Skin epidermis (tissue), 12 donors: ENCODE data around the gene WDR88.

Source experiments
- H3K27ac ChIP-seq, 21 experiments: fragments of 200-600 bp; sonication (generic) in 11 of 21; one replicate each; pipeline ENCODE4 v1.5.0; 2020; ENCODE audit warnings: mild to moderate bottlenecking in 3 of 21, inconsistent platforms in 2 of 21, moderate library complexity in 2 of 21
- H3K4me3 ChIP-seq, 7 experiments: fragments of 200-600 bp; sonication (generic) in 2 of 7; one replicate each; pipeline ENCODE4 v1.5.0; 2020; ENCODE audit warnings: inconsistent platforms in 2 of 7, mild to moderate bottlenecking in 2 of 7, moderate library complexity in 1 of 7

WDR88 gene, protein sequence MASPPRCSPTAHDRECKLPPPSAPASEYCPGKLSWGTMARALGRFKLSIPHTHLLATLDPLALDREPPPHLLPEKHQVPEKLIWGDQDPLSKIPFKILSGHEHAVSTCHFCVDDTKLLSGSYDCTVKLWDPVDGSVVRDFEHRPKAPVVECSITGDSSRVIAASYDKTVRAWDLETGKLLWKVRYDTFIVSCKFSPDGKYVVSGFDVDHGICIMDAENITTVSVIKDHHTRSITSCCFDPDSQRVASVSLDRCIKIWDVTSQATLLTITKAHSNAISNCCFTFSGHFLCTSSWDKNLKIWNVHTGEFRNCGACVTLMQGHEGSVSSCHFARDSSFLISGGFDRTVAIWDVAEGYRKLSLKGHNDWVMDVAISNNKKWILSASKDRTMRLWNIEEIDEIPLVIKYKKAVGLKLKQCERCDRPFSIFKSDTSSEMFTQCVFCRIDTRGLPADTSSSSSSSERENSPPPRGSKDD

DNA sequence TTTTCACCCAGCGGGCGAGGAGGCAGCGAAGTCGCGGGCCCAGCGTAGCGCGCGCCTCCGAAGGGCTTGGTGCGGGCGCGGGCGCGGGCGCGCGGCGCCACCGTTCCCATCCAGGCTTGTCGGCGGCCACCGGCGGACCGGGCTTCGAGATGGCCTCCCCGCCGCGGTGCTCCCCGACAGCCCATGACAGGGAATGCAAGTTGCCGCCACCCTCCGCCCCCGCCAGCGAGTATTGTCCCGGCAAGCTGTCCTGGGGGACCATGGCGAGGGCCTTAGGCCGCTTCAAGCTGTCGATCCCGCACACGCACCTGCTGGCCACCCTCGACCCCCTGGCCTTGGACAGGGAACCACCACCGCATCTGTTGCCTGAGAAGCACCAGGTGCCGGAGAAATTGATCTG, at the start of gene WDR88:
Gene WDR88, plus strand, starts transcription at position 94 of the 400 bp plus-strand sequence. Its CDS starts 56 bp downstream, at position 150.
- no peak within 1 kb of the TSS for H3K4me3 ChIP-seq

DNA sequence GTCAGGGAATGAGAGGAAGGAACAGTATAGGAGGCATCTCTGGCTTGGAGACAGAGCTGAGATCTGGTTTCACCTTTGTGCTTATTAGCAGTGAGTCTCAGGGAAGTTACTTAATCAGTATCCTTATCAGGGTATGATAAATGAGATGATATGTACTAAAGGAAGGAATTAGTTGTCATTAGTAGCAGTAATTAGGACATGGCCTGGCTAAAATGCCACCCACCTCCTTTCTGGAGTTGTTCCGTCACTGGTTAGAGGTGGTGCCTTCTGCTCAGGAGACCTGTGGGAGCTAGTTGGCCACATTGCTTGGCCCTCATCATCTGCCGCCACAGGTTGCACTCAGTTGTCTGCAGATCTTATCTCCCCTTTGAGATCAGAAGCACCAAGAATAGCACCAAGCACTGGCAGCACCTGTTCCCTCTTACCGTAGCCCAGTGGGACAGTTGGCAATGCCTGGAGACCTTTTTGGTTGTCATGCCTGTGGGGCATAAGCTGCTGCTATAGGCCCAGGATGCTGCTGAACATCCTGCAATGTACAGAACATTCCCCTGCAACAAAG, 46.3 kb upstream of the WDR88 start:
- Histone ChIP-seq H3K4me3 (no peak overlapping the region), H3K27ac (no peak overlapping the region)

More for the DNA sequence above, at the start of gene WDR88:
- H3K27ac ChIP-seq: no peak within 1 kb of the TSS

DNA sequence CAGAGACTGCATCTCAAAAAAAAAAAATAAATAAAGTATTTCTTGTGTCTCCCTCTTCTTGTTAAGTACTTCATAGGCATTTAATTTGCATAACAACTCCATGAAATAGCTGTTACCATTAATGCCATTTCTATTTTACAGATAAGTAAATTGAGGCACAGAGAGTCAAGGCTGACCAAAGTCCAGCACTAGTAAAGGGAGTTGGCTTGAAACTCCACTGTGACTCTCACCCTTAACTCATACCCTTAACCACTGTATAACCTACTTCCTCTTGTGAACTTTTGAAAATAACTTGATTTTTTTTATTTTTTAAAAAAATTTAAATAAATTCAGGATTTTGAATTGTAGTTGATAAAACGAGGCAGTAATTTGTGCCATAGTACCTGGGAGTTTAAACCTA, 45.0 kb upstream of the WDR88 start:
- Histone ChIP-seq H3K4me3 (no peak overlapping the region), H3K27ac (no peak overlapping the region)

DNA sequence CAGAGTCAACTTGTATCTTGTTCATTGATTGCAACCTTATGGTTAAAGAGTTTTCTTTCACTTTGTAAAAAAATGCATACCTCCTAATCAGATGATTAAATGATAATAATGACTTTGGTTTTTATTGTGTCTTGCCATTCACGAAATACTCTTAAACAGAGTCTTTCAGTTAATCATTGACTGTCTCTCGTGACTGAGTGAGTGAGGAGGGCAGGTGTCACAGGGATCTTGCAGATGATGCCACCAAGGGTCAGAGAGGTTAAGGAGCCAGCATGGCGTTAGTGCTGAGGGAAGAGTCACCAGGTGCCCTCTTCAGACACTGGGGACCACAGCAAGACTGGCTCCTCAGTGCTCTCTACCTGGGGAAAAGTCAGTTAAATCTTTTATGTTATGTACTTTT, 42.9 kb upstream of the WDR88 start:
- no peak overlapping the region for H3K27ac ChIP-seq
- no peak overlapping the region for H3K4me3 ChIP-seq

DNA sequence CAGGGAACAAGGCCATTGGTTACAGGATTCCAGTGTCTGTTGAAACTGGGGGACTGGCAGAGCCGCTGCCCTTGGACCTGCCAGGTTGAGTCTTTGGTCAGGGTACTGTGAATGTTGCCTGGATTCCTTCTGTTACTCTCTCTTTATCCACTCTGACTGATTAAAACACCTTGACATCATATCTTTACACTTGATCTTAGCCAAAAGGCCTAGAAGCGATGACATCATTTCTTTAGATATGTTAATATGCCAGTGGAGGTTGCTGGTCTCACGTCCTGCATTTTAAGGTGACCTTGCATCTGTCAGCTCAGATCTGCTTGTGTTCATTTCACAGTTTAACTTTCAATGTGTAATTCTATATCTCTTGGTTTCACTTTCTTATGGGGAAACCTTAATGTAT, 41.7 kb upstream of the WDR88 start:
- Histone ChIP-seq H3K27ac (no peak overlapping the region), H3K4me3 (no peak overlapping the region)

DNA sequence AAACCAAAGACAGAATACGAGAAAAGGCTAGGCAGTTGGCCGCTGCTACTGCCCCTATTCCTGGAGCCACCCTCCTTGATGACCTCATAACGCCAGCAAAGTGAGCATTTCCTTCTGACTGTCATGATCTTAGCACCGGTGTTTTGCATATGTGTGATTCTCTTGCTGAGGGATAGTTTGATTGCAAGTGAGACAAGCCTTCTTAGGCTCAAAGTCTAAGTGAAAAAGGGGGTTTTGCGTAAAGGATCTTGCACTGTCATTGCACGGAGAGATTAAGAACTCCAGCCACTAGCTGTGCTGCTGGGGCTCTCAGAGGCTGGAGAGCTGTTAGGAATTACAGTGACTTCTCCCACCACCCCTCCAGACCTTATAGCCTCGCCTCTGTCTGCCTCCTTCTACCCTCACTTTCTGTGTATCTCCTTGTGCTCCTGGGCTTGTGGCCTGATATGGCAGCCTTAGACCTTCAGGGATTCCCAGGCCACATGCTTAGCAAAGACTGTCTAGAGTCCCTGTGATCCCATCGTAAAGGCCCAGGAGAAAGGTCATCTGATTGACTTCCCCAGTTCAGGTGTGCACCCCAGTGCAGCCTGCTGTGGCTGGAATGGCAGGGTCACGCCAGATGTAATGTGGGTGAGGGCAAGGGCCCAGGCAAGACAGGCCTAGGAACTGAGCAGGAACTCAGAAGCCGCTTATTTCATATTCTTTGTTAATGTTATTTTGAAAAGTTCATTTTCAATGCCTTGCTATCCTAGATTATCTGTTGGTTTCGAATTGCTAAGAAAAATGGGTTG, 38.3 kb upstream of the WDR88 start:
- H3K27ac ChIP-seq: no peak overlapping the region
- H3K4me3 ChIP-seq: no peak overlapping the region

DNA sequence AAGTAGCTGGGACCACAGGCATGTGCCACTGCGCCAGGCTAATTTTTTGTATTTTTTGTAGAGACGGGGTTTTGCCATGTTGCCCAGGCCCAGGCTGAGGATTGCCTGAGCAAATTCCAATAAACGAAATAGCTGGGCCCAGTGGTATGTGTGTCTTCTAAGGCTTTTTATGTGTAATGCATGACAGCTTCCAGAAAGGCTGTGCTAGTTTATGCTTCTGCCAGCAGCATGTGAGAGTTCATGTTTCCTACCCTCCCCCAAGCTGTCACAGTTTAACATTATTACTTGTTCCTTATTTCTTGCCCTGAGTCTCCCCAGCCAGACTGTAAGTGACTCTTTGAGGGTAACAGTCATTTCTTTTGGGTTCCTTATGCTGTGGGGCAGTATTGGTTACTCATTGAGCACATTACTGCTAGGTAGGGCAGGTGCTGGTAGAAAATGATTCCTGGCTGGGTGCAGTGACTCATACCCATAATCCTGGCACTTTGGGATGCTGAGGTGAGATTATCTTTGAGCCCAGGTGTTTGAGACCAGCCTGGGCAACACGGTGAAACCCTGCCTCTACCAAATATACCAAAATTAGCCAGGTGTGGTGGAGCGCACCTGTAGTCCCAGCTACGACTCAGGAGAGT, 37.4 kb upstream of the WDR88 start:
- Histone ChIP-seq H3K4me3 (no peak overlapping the region), H3K27ac (no peak overlapping the region)

DNA sequence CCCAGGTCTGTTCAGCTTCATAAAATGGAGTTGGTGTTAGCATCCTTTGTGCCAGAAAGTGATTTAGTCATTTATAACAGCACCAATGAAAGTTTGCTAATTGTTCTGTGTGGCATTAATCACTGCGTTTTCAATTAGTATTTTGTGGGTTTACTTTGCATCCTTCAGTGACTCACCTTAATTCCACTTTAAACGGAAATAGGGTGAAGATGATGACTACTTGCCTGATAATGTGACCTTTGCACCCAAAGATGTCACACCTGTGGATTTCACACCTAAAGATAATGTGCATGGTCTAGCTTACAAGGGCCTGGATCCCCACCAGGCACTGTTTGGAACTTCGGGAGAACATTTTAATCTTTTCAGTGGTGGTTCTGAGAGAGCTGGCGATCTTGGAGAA, 35.9 kb upstream of the WDR88 start:
- no peak overlapping the region for H3K4me3 ChIP-seq
- H3K27ac ChIP-seq: no peak overlapping the region

DNA sequence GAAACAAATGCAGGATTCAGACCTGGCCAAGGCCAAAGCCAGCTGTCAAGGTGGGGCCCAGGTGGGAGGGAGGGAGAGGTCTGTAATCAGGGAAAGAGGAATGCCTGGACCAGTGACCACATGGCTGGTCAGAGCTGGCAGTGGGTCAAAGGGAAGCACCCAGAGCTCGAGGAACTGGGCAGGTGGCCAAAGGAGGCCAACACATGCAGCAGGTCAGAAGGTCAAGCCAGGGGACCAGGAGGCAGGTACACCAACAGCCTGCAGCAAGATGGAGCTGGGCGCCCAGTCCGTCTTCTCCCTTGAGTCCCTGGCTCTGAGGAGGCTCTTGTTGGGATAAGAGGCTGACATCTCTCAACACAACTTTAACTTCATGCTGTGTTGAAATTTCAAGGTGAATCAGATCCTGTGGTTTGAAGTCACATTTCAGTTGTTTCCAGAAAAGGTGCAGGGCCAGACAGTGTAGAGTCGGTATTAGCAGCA, 33.8 kb upstream of the WDR88 start:
- Histone ChIP-seq H3K4me3 (no peak overlapping the region), H3K27ac (no peak overlapping the region)

DNA sequence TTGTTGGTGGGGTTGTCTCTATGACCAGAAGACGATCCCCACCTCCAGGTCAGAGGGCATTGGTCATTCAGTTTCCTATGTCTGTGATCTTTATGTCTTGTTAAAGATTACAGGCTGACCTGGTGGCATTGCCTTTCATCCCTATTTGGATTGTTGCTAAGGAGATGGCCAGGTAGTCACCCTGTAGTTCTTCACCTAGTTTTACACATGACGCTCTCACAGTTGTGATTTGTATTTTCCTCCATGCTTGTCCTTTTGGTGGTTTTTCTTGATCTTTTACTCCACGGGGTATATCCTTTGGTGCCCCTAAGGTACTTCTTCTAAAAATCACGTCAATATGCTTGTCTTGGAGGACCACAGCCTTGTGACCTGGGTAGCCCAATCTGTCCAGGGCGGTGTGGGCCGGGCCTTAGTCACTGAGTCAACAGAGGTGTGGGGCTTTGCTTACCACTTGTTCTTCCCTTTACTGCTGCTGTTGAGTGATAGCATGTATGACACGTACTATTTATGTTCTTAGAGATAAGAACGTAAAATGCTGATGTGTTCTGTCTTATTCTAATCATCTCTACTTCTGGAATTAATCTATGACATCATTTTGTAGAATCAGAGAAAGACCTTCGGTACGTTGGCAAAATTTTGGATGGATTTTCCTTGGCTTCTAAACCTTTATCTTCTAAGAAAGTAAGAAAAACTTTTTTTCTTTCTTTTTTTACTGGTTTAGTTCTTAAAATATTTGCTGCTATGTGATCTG, 30.8 kb upstream of the WDR88 start:
- Histone ChIP-seq H3K27ac (no peak overlapping the region), H3K4me3 (no peak overlapping the region)

DNA sequence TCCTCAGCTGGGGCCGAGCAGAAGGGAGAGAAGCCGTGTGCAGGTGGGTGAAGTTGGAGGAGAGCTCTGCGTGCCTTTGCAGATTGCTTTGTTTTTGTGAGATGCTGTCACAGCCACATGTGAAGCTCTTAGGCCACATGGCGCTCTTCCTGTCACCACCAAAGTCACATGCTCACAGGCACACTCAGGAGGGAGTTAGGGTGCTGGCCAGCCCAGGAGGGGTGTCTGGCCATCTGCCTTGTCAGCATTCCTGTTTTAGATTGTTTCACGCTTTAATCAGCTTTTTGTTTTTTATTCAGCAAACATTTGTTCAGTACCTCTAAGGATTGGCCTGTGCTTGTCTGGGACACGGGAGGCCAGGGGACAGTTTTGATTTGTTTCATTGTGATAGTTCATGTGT, 29.0 kb upstream of the WDR88 start:
- Histone ChIP-seq H3K27ac (no peak overlapping the region), H3K4me3 (no peak overlapping the region)

DNA sequence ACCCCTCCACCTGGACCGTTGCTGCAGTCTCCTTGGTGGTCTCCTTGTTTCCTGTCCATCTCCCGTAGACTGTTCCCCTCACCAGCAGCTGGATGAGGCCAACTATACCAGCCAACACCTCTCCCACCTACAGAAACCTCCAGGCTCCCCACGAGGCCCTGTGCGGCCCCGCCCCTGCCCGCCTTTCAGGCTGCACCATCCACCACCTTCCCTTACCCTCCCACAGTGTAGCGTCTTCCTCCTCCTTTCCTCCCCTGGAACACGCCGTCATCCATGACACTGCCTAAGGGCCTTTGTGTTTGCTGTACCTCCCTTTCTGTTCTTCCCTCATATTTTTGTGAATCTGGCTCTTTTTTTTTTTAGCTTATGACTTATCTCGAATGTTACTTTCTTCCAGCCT, 23.8 kb upstream of the WDR88 start:
- Histone ChIP-seq H3K27ac (no peak overlapping the region), H3K4me3 (no peak overlapping the region)

DNA sequence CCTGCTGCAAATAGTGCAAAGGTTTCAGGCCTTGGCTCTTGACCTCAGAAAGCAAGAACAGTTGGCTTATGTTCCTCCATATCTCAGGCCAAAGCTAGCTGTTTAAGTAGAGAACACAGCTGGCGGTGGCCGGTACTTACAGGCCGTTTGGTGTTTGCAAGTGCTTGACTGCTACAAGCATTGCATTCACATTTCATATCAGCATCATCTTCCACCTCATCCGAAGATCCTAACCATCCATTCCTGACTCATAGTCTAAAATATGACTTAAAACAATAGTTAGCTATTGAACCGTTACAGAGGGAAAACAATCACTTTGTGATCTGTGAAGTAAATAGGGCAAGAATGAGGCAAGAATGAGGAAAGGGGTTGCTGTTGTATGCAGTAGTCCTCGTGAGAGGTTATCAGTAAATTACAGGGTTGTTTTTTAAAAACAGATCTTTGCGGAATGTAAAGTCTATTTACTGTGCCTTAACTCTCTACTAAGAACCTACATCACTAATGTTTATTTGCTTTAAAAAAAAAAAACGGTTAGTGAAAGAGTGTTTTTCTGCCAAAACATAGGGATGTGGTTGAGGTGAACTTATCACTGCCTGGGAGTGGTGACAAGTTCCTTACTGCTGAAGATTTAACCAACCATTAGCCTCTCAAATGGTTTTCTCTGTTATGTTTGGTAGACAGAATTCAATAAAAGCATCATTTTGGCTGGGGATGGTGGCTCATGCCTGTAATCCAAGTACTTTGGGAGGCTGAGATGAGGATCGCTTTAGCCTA, 21.6 kb upstream of the WDR88 start:
- H3K4me3 ChIP-seq: no peak overlapping the region

DNA sequence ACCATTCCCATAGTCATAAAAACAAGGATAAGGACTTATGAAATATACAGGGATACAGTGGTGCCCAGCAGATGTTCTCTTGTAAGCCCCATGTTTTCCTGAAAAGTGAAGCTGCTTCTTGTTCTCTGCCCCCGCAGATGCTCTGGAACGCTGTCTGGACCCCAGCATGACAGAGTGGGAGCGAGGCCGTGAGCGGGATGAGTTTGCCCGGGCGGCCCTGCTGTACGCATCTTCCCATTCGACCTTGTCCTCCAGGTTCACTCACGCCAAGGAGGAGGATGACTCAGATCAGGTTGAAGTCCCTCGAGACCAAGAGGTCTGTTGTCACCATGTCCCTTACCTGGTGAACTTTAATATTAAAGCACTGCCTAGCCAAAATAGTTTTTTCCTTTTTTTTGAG, 20.3 kb upstream of the WDR88 start:
- H3K4me3 ChIP-seq: no peak overlapping the region

More for the DNA sequence above, 21.6 kb upstream of the WDR88 start:
- H3K27ac ChIP-seq: no peak overlapping the region

DNA sequence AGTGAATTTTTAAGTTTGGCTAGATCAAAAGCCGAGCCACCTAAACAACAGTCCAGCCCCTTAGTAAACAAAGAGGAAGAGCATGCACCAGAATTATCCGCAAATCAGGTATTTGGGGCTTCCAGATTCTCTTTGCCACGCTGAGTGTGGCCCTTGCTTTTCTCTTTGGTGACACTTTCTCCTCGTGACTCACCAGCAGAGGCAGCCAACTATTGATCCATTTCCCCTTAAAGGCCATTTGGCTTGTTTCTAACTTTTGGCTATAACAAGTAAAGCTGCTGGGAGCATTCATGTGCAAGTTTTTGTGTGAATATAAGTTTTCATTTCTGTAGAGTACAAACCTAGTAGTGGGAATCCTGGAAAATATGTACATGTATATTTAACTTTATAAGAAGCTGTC, 17.6 kb upstream of the WDR88 start:
- Histone ChIP-seq H3K27ac (no peak overlapping the region), H3K4me3 (no peak overlapping the region)

More for the DNA sequence above, 20.3 kb upstream of the WDR88 start:
- H3K27ac ChIP-seq: no peak overlapping the region

DNA sequence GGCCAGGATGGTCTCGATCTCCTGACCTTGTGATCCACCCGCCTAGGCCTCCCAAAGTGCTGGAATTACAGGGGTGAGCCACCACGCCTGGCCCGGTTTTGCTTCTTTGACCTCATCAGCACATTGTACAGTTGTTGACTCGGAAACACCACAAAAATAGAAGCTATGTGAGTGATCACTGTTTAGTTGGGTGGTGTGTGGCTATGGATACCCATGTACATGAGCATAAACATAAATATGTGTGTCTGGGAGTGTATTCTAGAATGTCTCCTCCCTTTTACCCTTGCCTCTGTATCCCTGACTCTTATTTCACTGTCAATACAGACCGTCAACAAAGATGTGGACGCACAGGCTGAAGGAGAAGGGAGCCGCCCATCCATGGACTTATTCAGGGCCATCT, 14.4 kb upstream of the WDR88 start:
- H3K4me3 ChIP-seq: no peak overlapping the region
- H3K27ac ChIP-seq: no peak overlapping the region

DNA sequence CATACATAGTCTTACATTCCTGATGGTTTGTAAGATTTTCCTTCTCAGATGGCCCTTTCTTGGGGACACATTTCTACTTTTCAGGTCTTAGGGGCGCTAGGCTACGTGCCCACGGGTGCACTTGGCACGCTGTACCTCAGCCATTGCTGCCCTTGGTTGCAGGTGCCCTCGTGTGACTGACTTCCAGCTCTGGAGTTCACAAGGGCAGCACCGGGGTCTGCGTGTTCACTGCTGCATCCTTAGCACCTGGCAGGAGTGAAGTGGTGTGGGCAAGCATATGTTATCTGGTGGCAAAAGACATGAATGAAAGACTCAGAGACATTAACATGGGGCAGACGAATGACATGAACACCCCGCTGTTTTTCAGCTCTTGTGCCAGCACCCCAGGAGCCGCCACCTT, 13.3 kb upstream of the WDR88 start:
- no peak overlapping the region for H3K4me3 ChIP-seq

DNA sequence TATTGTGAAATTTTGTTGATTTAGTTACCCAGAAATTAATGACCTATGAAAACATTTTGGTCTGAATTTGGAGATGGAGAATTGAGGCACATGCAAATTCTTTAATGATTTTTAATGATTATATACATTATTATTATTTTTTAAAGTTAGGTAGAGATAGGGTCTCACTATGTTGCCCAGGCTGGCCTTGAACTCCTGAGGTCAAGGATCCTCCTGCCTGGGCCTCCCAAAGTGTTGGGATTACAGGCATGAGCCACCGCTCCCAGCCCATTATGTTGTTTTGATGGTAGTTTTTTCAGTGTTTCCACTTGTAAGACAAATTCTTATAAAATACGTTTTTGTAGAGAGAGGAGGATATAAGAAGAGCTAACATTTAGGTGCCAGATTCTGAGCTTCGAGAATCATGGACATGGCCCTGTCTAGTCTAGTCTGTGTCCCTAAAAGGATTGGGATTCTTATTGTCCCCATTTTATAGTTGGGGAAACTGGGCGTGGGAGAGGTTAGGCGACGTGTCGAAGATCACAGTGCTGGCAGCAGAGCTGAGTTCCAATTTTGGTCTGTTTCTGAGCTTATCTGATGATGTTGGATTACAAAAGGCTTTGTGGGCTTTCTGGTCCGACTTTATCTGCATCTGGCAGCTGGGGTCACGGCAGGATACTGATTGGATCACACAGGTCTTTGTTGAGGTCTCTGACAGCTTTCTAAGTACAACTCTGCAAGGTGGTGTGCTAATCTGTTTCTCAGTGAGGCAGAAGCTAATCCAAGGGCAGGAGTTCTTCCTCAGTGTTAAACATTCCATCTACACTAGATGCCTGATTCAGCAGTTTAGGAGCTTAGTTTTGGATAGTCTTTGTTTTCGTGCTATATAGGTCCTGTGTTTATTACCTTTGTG, 7.5 kb upstream of the WDR88 start:
- no peak overlapping the region for H3K27ac ChIP-seq
- no peak overlapping the region for H3K4me3 ChIP-seq

More for the DNA sequence above, 13.3 kb upstream of the WDR88 start:
- no peak overlapping the region for H3K27ac ChIP-seq
